A549 treated with CORT108297 at 1 μM for 4 hours (cell line): Measurements from ENCODE around the gene RPS28. TPM values are rescaled to one million over a fixed set of nuclear protein-coding genes. Genes with fewer than 3 reads are reported as not detected.

Source experiments
- total RNA-seq: library from RNA; stranded (reverse); fragments of 200-300 nt; extraction: Qiagen RNA extraction; gene quantifications from 5 replicates; pipeline ENCODE4 v1.2.3, GENCODE V29; 2022

Gene RPS28
- total RNA-seq = 403 to 1,017 TPM (median 931 TPM) in 5 replicates

GRCh38 chr19:8321067-8321985 is at the start of gene RPS28, which contains the start of gene NDUFA7:
TSS of gene RPS28 (plus strand) at chr19:8321496. CDS start at chr19:8321531, 35 bp downstream.
TSS of gene NDUFA7 (minus strand) at chr19:8321375. CDS start at chr19:8321358, 17 bp downstream.

GRCh38 chr19:8307965-8308866 is 13.1 kb upstream of the RPS28 start, which contains the start of gene CD320:
TSS of gene CD320 (minus strand) at chr19:8308358. CDS start at chr19:8308290, 68 bp downstream.

GRCh38 chr19:8342684-8343482 is 21.6 kb downstream of the RPS28 start, which contains the start of gene KANK3:
TSS of gene KANK3 (minus strand) at chr19:8343262. CDS start at chr19:8337828, 5,434 bp downstream.

GRCh38 chr19:8363803-8364771 is 42.8 kb downstream of the RPS28 start, which contains the start of gene ANGPTL4:
TSS of gene ANGPTL4 (plus strand) at chr19:8364155. CDS start at chr19:8364322, 167 bp downstream.

Other genes starting within 250 kb of the RPS28 start
- gene FBN3, start 171.9 kb upstream of the RPS28 start, total RNA-seq = 0.01 TPM in 3 of 5 replicates, not detected in the others
- gene CERS4, start 112.1 kb upstream of the RPS28 start, total RNA-seq = 2.5 to 3.4 TPM (median 3.3 TPM) in 5 replicates
- 64.1 to 108 TPM (median 106 TPM) in 5 replicates for gene CD320, start 13.1 kb upstream of the RPS28 start, total RNA-seq
- gene NDUFA7, start 121 bp upstream of the RPS28 start, total RNA-seq = 75.7 to 93.7 TPM (median 90.5 TPM) in 5 replicates
- gene KANK3, start 21.8 kb downstream of the RPS28 start, total RNA-seq = 3.1 to 6.2 TPM (median 5.1 TPM) in 5 replicates
- 151 to 287 TPM (median 256 TPM) in 5 replicates for gene ANGPTL4, start 42.7 kb downstream of the RPS28 start, total RNA-seq
- gene RAB11B, start 68.9 kb downstream of the RPS28 start, total RNA-seq = 90.2 to 101 TPM (median 94.2 TPM) in 5 replicates
- gene MARCHF2, start 91.8 kb downstream of the RPS28 start, total RNA-seq = 15.6 to 20.3 TPM (median 17.7 TPM) in 5 replicates
- gene HNRNPM, start 123.5 kb downstream of the RPS28 start, total RNA-seq = 229 to 311 TPM (median 235 TPM) in 5 replicates
- 0.07 to 0.25 TPM (median 0.16 TPM) in 5 replicates for gene PRAM1, start 181.1 kb downstream of the RPS28 start, total RNA-seq
- 17.5 to 21.7 TPM (median 18.6 TPM) in 5 replicates for gene ZNF414, start 192.7 kb downstream of the RPS28 start, total RNA-seq